Left hindlimb (tissue), 1 donor: ENCODE data around the gene C17orf75.
"Not testable (repeated sequence)": the region's sequence is repeated elsewhere in the genome, so short reads cannot be mapped to it uniquely, and the experiment has no call there.

Experiments used
- DNase-seq: peaks from one replicate; pipeline ENCODE4 v3.0.0-alpha.2; 2018

C17orf75 gene

GRCh38 chr17:32341857-32342602 lies at the start of gene C17orf75:
TSS of gene C17orf75 (minus strand) at chr17:32342173. CDS start at chr17:32342139, 34 bp downstream.
- peak; percentile 87 for DNase-seq

GRCh38 chr17:32388613-32389459 lies 46.9 kb upstream of the C17orf75 start:
- DNase-seq = no peak

GRCh38 chr17:32388128-32388527 lies 46.2 kb upstream of the C17orf75 start:
- DNase-seq = not testable (repeated sequence)

- no peak for DNase-seq
Measured at GRCh38 chr17:32386844-32387243, 44.9 kb upstream of the C17orf75 start.

GRCh38 chr17:32385971-32386370 lies 44.0 kb upstream of the C17orf75 start:
- no peak for DNase-seq

GRCh38 chr17:32385121-32385520 lies 43.1 kb upstream of the C17orf75 start:
- no peak for DNase-seq

GRCh38 chr17:32383926-32384434 lies 42.0 kb upstream of the C17orf75 start:
- DNase-seq = no peak

GRCh38 chr17:32382526-32383223 lies 40.7 kb upstream of the C17orf75 start:
- DNase-seq = no peak

GRCh38 chr17:32370426-32370825 lies 28.5 kb upstream of the C17orf75 start:
- DNase-seq = no peak

- DNase-seq = no peak
Measured at GRCh38 chr17:32361270-32361669, 19.3 kb upstream of the C17orf75 start.

GRCh38 chr17:32357615-32358014 lies 15.6 kb upstream of the C17orf75 start:
- no peak for DNase-seq

GRCh38 chr17:32356750-32357149 lies 14.8 kb upstream of the C17orf75 start:
- DNase-seq = no peak

GRCh38 chr17:32356378-32356743 lies 14.4 kb upstream of the C17orf75 start:
- no peak for DNase-seq

- DNase-seq = no peak
Measured at GRCh38 chr17:32355649-32356377, 13.8 kb upstream of the C17orf75 start.

- not testable (repeated sequence) for DNase-seq
Measured at GRCh38 chr17:32352734-32353133, 10.8 kb upstream of the C17orf75 start.

GRCh38 chr17:32350666-32351418 lies 8.9 kb upstream of the C17orf75 start:
- DNase-seq = no peak

GRCh38 chr17:32349854-32350665 lies 8.1 kb upstream of the C17orf75 start, which contains the start of gene ZNF207:
TSS of gene ZNF207 (plus strand) at chr17:32350157. CDS start at chr17:32350286, 129 bp downstream.
- peak; percentile 97 for DNase-seq

- no peak for DNase-seq
Measured at GRCh38 chr17:32349503-32349853, 7.5 kb upstream of the C17orf75 start.

GRCh38 chr17:32348483-32348800 lies 6.5 kb upstream of the C17orf75 start:
- DNase-seq = no peak

- DNase-seq = no peak
Measured at GRCh38 chr17:32345951-32346600, 4.1 kb upstream of the C17orf75 start.
